Epithelial cell of esophagus (primary cell): ENCODE data around the gene SYNGR3.

Source experiments
- DNase-seq: peaks from one replicate; pipeline ENCODE4 v3.0.0; 2010; ENCODE audit warnings: low read depth
- H3K4me3 ChIP-seq: 2 replicates; pipeline ENCODE4 v1.5.1; 2011; ENCODE audit warnings: mild to moderate bottlenecking, low read length, control low read depth
- TF ChIP-seq, protein P1 (sequence below): IDR thresholded peaks from 2 replicates; pipeline ENCODE4 v1.5.1; 2011; ENCODE audit warnings: low read depth, mild to moderate bottlenecking, low read length, control low read depth, inconsistent platforms; ENCODE audit not compliant: insufficient read depth; ENCODE audit errors: missing control alignments

The SYNGR3 gene

DNA sequence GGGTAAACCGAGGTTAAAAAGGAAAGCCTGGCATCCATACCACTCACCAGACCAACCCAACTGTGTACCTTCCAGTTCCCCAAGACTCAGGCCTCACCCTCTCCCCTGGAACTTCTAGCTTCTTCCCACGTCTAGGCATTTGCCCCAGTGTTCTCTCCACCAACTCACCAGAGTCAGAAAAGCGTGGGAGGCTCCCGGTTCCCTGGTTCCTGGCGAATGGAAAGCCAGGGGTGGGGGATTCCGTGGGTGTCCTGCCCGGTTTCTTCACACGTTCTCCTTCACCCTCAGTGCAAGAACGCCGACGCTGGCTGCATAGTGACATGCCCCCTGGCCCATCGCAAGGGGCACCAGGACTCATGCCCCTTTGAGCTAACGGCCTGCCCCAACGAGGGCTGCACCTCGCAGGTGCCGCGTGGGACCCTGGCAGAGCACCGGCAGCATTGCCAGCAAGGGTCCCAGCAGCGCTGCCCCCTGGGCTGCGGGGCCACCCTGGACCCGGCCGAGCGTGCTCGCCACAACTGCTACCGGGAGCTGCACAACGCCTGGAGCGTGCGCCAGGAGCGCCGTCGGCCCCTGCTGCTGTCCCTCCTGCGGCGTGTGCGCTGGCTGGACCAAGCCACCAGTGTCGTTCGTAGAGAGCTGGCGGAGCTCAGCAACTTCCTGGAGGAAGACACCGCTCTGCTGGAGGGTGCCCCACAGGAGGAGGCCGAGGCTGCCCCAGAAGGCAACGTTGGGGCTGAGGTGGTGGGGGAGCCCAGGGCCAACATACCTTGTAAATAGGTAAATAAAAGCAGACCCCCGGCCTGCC lies 21.4 kb upstream of the SYNGR3 start:
- H3K4me3 ChIP-seq = no peak overlapping the region
- no peak for DNase-seq
- TF ChIP-seq, protein P1, sequence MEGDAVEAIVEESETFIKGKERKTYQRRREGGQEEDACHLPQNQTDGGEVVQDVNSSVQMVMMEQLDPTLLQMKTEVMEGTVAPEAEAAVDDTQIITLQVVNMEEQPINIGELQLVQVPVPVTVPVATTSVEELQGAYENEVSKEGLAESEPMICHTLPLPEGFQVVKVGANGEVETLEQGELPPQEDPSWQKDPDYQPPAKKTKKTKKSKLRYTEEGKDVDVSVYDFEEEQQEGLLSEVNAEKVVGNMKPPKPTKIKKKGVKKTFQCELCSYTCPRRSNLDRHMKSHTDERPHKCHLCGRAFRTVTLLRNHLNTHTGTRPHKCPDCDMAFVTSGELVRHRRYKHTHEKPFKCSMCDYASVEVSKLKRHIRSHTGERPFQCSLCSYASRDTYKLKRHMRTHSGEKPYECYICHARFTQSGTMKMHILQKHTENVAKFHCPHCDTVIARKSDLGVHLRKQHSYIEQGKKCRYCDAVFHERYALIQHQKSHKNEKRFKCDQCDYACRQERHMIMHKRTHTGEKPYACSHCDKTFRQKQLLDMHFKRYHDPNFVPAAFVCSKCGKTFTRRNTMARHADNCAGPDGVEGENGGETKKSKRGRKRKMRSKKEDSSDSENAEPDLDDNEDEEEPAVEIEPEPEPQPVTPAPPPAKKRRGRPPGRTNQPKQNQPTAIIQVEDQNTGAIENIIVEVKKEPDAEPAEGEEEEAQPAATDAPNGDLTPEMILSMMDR = no peak

DNA sequence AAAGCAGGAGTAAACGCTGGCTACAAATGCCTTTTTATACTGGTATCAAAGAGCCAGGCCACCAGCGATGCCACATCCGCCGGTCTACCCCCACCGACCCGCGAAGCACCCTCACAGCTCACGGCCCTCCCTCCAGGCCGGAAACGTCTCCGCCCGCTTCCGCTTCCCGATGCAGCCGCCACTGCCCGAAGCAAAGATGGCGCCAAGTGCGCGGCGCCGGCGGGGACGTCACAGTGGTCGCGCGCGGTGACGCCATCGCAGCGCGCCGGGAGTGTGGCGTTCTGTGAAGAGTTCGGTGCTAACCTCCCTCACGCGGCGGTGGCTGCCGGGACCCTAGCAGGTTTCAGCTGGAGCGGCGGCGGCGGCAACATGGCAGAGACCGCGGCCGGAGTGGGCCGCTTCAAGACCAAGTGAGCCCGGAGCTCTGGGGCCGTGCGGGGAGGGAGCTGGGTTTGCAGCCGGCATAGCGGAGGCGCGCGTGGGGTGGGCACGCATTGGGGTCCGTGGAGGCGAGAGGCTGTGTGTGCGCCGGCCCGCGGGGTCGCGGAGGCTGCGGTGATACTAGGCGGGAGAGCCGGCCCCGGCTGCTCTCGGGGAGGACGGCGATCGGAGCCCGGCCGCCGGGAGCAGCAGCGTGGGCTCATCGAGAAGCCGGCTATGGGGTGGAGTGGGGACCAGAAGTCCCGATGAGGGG lies 17.8 kb upstream of the SYNGR3 start, which contains the start of gene TBL3:
TSS of gene TBL3 (plus strand) at position 258 of the 694 bp plus-strand sequence. CDS start at position 370, 112 bp downstream.
- peak within 1 kb of the TSS; percentile 73 for H3K4me3 ChIP-seq
- DNase-seq = peak; percentile 95
- TF ChIP-seq, protein P1 = no peak

DNA sequence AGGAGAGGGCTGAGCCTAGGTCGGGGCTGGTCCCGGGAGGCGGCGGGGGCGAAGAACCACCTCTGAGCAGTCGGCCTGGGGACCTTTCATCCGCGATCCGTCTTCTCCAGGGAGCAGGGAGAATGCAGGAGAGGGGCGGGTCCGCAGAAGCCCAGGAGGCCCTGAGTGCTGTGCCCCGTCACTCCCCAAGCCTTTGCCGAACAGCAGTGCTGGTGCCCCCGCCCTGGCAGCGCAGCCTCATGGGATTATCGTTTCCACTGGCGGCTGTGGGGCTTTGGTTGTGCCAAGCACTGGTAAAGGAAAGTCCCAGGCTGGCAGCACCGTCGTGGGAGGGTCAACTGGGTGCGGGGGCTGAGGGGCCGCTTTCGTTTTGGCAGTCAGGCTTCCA lies 17.3 kb upstream of the SYNGR3 start:
- TF ChIP-seq, protein P1 = no peak
- peak; percentile 59 for DNase-seq
- peak overlapping the region; percentile 73 for H3K4me3 ChIP-seq

DNA sequence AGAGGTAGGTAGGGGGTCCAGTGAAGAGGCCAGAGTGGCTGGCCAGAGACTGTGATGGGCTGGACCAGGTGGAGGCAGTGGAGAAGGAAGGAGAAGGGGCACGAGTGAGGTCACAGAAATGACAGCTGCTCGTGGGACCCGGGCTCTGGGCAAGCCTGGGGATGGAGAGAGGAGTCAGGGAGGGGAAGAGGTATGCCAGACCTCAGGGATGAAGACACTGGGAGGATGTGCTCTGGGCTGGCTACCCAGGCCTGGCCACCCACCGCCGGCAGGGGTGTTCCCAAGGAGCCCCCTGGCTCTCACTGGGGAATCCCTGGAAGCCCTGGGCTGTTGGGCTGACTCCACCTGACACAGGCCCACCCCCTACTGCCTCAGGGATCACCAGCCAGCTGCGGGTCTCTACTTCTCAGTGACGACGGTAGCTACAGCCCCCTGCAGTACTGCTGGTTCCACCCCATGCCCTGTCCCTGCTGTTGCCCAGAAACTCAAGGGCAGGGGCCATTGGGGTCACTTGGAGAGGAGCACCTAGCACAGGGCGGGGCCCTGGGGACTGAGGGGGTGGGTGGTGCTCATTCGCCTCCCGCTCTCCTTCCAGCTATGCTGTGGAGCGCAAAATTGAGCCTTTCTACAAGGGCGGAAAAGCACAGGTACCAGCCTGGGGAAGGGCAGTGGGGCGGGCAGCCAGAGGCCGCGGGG lies 16.2 kb upstream of the SYNGR3 start:
- TF ChIP-seq, protein P1 = no peak
- H3K4me3 ChIP-seq = no peak overlapping the region
- no peak for DNase-seq

DNA sequence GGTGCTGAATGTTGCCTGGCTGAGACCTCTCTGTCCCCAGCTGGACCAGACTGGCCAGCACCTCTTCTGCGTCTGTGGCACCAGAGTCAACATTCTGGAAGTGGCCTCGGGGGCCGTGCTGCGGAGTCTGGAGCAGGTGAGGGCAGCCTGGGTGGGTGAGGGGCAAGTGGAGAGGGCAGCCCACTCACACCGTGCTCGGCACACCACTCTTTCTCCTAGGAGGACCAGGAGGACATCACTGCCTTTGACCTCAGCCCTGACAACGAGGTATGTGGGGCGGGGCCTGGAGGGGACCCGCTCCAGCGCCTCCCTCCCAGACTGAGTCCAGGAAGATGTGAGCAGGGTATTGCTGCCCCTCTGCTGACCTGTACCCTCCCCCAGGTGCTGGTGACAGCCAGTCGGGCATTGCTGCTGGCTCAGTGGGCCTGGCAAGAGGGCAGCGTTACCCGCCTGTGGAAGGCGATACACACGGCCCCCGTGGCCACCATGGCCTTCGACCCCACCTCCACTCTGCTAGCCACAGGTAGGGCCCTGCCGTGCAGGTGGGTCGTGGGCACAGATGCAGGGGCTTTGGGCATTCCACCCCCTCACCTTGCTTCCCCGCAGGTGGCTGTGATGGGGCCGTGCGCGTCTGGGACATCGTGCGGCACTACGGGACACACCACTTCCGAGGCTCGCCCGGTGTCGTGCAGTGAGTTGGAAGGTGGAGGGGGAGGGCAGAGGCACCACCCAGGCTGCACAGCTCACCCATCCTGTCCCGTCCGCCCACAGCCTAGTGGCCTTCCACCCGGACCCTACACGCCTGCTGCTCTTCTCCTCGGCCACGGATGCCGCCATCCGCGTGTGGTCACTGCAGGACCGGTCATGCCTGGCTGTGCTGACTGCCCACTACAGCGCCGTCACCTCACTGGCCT lies 15.4 kb upstream of the SYNGR3 start:
- H3K4me3 ChIP-seq = no peak overlapping the region
- DNase-seq = no peak
- TF ChIP-seq, protein P1 = no peak
